ENCODE data around the gene SOS1. TPM values are rescaled to one million over a fixed set of nuclear protein-coding genes. Genes with fewer than 3 reads are reported as not detected.
A peak's percentile ranks its signal among the peaks of the same experiment; 100 is the strongest.
"Not testable (repeated sequence)": the region's sequence is repeated elsewhere in the genome, so short reads cannot be mapped to it uniquely, and the experiment has no call there.

SOS1 gene
- total RNA-seq, 1 experiment from 2014 or later, result 14.1 TPM

- no peak for DNase-seq (ENCODE audit: low spot score)
These were observed 152.8 kb downstream of the SOS1 start for GRCh38 chr2:38968021-38968420.

- no peak for DNase-seq (ENCODE audit: low spot score)
These were observed 154.2 kb downstream of the SOS1 start for GRCh38 chr2:38966678-38967077.

GRCh38 chr2:38966006-38966405, 154.8 kb downstream of the SOS1 start:
- DNase-seq (ENCODE audit: low spot score), result no peak

GRCh38 chr2:38960609-38961320, 160.1 kb downstream of the SOS1 start:
- no peak for DNase-seq (ENCODE audit: low spot score)

- no peak for DNase-seq (ENCODE audit: low spot score)
These were observed 160.8 kb downstream of the SOS1 start for GRCh38 chr2:38959938-38960608.

DNA sequence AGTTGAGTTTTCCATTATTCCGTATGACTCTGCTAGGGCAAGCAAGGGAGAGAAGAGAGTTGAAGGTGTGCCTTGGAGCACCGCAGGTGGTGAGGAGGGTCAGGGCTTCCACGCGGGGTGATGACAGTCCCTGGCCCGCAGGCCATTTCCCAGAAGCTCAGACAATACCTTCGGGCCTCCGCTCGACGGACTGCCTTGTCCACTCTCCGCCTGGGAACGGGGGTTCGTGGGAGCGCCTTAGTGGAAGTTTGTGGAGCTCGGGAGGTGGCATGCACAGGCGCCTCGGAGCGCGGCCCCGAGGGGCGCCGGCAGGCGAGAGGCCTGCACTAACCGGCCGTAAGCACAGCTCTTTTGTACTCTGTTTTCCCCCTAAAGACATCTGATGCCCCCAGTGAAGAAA, 161.4 kb downstream of the SOS1 start:
- no peak for DNase-seq (ENCODE audit: low spot score)

- DNase-seq (ENCODE audit: low spot score), result no peak
These were observed 162.9 kb downstream of the SOS1 start for GRCh38 chr2:38957972-38958371.

GRCh38 chr2:38951766-38952165, 169.1 kb downstream of the SOS1 start:
- no peak for DNase-seq (ENCODE audit: low spot score)

- no peak for DNase-seq (ENCODE audit: low spot score)
These were observed 171.9 kb downstream of the SOS1 start for GRCh38 chr2:38948995-38949394.

DNA sequence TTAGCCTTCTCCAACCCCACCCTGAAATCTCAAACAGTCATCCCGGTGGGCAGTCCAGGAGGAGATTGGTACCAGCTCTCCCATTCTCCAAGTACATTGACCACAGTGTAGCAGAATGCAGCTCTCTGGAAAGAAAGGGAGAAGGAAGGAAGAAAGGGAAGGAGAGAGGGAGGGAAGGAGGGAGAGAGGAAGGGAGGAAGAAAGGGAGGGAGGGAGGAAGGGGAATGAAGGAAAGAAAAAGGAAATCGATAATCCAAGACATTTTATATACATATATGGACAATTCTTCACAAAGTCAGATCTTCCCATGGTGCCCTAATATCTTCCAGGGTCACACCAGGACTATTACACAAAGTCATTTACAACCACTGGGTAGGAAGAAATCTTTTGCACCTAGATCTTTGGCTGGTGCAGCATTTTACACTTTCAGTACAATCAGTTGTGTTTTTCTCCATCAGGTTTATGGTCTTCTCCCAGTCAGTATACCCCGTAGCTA, 172.4 kb downstream of the SOS1 start:
- no peak for DNase-seq (ENCODE audit: low spot score)

- DNase-seq (ENCODE audit: low spot score), result peak; percentile 88
These were observed 173.3 kb downstream of the SOS1 start for GRCh38 chr2:38947241-38948239.

DNA sequence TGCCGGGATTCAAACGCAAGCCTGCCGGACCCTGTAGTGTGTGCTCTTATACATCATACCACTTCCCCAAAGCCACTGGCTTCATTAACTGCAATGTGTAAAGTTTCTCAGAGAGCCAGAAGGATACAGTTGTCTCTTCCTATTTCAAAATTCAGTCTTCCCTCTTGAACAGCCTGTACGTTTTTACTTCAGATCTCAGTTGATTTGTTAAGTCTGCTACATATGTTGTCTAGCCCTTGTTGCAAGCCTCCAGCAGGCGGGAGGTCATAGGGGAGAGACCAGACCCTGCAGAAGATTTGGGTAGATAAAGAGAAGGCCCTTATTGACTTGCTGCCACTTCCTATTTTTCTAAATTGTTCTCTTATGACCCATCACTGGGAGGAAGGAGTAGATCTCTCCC, 174.9 kb downstream of the SOS1 start:
- no peak for DNase-seq (ENCODE audit: low spot score)

DNA sequence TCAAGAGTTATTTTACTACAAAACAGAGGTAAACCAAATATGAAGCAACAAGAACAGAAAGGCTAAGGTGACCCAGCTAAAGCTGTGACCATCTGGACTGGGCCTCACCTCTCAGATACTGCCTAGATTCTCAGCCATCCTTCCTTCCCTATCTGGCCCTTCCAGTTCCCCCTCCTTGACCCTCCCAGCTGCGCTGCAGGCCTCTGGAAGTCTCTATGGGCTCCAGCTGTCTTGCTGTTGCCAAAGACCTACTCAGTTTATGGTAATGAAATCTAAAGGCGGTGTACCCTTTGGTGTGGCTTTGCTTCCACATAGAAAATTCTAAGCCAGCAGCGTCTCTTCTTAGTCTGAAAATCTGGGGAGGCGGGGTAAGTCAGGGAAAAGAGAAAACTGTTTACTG, 175.5 kb downstream of the SOS1 start:
- DNase-seq (ENCODE audit: low spot score), result no peak

GRCh38 chr2:38943784-38944183, 177.1 kb downstream of the SOS1 start:
- DNase-seq (ENCODE audit: low spot score), result no peak

DNA sequence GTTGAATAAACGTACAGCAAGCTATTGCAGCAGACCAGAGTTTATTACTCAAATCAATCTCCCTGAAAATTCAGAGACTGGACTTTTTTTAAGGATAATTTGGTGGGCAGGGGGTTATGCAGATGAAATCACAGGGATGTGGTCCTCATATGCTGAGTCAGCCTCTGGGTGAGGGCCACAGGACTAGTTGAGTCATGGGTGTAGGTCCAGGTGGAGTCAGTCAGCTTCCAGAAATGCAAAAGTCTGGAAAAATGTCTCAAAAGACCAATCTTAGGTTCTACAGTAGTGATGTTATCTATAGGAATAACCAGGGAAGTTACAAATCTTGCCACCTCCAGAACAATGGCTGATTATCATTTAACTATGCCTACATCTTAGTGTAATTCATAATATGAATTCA, 180.1 kb downstream of the SOS1 start:
- DNase-seq (ENCODE audit: low spot score), result no peak

GRCh38 chr2:38937548-38937947, 183.3 kb downstream of the SOS1 start:
- no peak for DNase-seq (ENCODE audit: low spot score)

- DNase-seq (ENCODE audit: low spot score), result not testable (repeated sequence)
These were observed 184.3 kb downstream of the SOS1 start for GRCh38 chr2:38936516-38936915.

- DNase-seq (ENCODE audit: low spot score), result peak; percentile 21
These were observed 185.2 kb downstream of the SOS1 start for GRCh38 chr2:38935568-38936172.

- no peak for DNase-seq (ENCODE audit: low spot score)
These were observed 186.1 kb downstream of the SOS1 start for GRCh38 chr2:38934742-38935141.

DNA sequence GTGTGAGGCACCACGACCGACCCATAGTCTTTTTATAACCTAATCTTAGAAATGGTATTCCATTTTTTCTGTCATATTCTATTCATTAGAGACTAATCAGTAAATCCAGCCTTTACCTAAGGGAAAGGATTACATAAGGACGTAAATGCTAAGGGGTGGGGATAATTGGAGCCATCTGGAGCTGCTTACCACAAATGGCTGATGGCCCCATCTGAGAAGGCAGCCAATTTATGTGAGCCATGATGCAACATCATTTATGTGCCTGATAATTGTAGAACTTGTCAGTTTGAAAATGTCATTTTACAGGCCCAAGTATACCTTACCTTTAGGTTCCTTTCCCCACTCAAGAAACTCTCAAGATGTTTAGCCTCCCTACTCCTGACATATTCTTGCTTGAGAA, 187.2 kb downstream of the SOS1 start:
- no peak for DNase-seq (ENCODE audit: low spot score)

GRCh38 chr2:38932586-38932985, 188.3 kb downstream of the SOS1 start:
- DNase-seq (ENCODE audit: low spot score), result no peak

Measured in A172 (cell line).